Mucosa of descending colon (tissue), 3 donors: Measurements from ENCODE around the gene IKBKE. TPM values are rescaled to one million over a fixed set of nuclear protein-coding genes. Genes with fewer than 3 reads are reported as not detected.

ENCODE experiments used
- ATAC-seq: fragments of 200-7000 bp; cut with Tn5 transposase; one replicate; pipeline ENCODE4 v1.9.1; 2020; ENCODE audit warnings: mild to moderate bottlenecking, moderate library complexity
- DNase-seq, 3 donors: peaks; one replicate each; pipeline ENCODE4 v3.0.0-alpha.2; 2020
- H3K36me3 ChIP-seq: fragments of 200-600 bp; one replicate; pipeline ENCODE4 v1.8.0; 2021; ENCODE audit warnings: low read depth, mild to moderate bottlenecking
- H3K4me1 ChIP-seq: fragments of 200-600 bp; one replicate; pipeline ENCODE4 v1.8.0; 2021; ENCODE audit warnings: low read depth, mild to moderate bottlenecking
- H3K4me3 ChIP-seq: fragments of 200-600 bp; one replicate; pipeline ENCODE4 v1.8.0; 2021; ENCODE audit warnings: mild to moderate bottlenecking
- H3K9me3 ChIP-seq: fragments of 200-600 bp; one replicate; pipeline ENCODE4 v1.8.0; 2021; ENCODE audit warnings: mild to moderate bottlenecking
- CTCF ChIP-seq: fragments of 200-600 bp; IDR thresholded peaks from one replicate; pipeline ENCODE4 v1.8.0; 2022; ENCODE audit warnings: antibody characterized with exemption, mild to moderate bottlenecking
- intact Hi-C, 2 donors: fragments of 100-400 bp; cut with DNase I in 1 of 2; cut with micrococcal nuclease in 1 of 2; formaldehyde crosslinking; loops; one replicate each; pipeline versions ENCODE4 v1.11.0 to v1.11.1; 2022; cut with DNase I, micrococcal nuclease
- total RNA-seq, 3 donors: library from RNA; stranded (reverse); fragmentation: NEBNext Ultra II Directional in 2 of 3; extraction: Animal tissue kit (Norgen Biotek cat#: 25700) in 2 of 3; gene quantifications; one replicate each; pipeline versions ENCODE4 v1.2.1 to v1.2.4, GENCODE V29; 2021 to 2023
- donor health status: DM: no; HTN: no; CAD: no; lungs with moderate emphysema.
- donor health status: DM: no; HTN: no; CAD: no.
- donor health status: DM: no; HTN: yes; CAD: no.

IKBKE gene
- total RNA-seq, 3 donors from 2014 or later, result 9.7 to 24.7 (median 16.4) TPM

- Histone ChIP-seq H3K4me3 (no peak overlapping the region), H3K9me3 (no peaks in the 10 kb centered on the region), H3K36me3 (no peaks in the 10 kb centered on the region), H3K4me1 (no peaks in the 10 kb centered on the region)
- intact Hi-C loops, result no loop called here
- no peak for ATAC-seq
- DNase-seq, result no peak
- TF ChIP-seq CTCF, result no peak
Observed at GRCh38 chr1:206442101-206442500, 28.2 kb upstream of the IKBKE start.

- intact Hi-C loops, result no loop called here
- Histone ChIP-seq H3K4me3 (no peak overlapping the region), H3K9me3 (no peaks in the 10 kb centered on the region), H3K4me1 (no peaks in the 10 kb centered on the region), H3K36me3 (no peaks in the 10 kb centered on the region)
- no peak for TF ChIP-seq CTCF
- DNase-seq, result peak in 2 of 3 donors; percentile 36 to 42
- ATAC-seq, result peak; percentile 71
Observed at GRCh38 chr1:206445116-206445515, 25.2 kb upstream of the IKBKE start.

- no peaks in the 10 kb centered on the region for H3K9me3 ChIP-seq
Observed at GRCh38 chr1:206445911-206446356, 24.3 kb upstream of the IKBKE start.

GRCh38 chr1:206446688-206447421 is 23.4 kb upstream of the IKBKE start:
- H3K36me3 ChIP-seq, result no peaks in the 10 kb centered on the region
- TF ChIP-seq CTCF, result no peak
- H3K4me3 ChIP-seq, result no peak overlapping the region
- DNase-seq (no peak), ATAC-seq (no peak)
- no peaks in the 10 kb centered on the region for H3K4me1 ChIP-seq
- H3K9me3 ChIP-seq, result no peaks in the 10 kb centered on the region
- intact Hi-C loops, result no loop called here

More at GRCh38 chr1:206445911-206446356, 24.3 kb upstream of the IKBKE start:
- ATAC-seq, result no peak
- no peaks in the 10 kb centered on the region for H3K36me3 ChIP-seq
- no peaks in the 10 kb centered on the region for H3K4me1 ChIP-seq
- no peak overlapping the region for H3K4me3 ChIP-seq
- TF ChIP-seq CTCF, result no peak
- DNase-seq, result no peak
- intact Hi-C loops, result no loop called here

GRCh38 chr1:206447422-206447765 is 22.9 kb upstream of the IKBKE start:
- no peak for DNase-seq
- Histone ChIP-seq H3K9me3 (no peaks in the 10 kb centered on the region), H3K4me1 (no peaks in the 10 kb centered on the region), H3K4me3 (no peak overlapping the region), H3K36me3 (no peaks in the 10 kb centered on the region)
- ATAC-seq, result no peak
- intact Hi-C loops, result no loop called here
- TF ChIP-seq CTCF, result no peak
